ENCODE measurements around the gene KRT26. TPM values are rescaled to one million over a fixed set of nuclear protein-coding genes. Genes with fewer than 3 reads are reported as not detected.

The KRT26 gene
- polyA plus RNA-seq, 1 donor (not counting 4 experiments of a cell fraction or from before 2014, with no cell fraction given), result not detected

GRCh38 chr17:40755231-40755630 lies 16.8 kb downstream of the KRT26 start, which contains the start of gene KRT25:
Gene KRT25 (minus strand): TSS chr17:40755331. CDS start chr17:40755271, 60 bp downstream.
- DNase-seq (ENCODE audit: low read depth, low spot score), result no peak
- H3K9ac ChIP-seq (ENCODE audit: control insufficient read depth, extremely low read depth, insufficient read depth, low read length), result no peak within 1 kb of the TSS
- no peaks in the 10 kb centered on the region for H3K4me1 ChIP-seq (ENCODE audit: control insufficient read depth, extremely low read depth, insufficient read depth, low read length)
- H3K27me3 ChIP-seq (ENCODE audit: control insufficient read depth, extremely low read depth, insufficient read depth, low read length), result no peaks in the 10 kb centered on the region
- H3K4me3 ChIP-seq (ENCODE audit: control insufficient read depth in 2 of 3, extremely low read depth in 1 of 3, insufficient read depth in 2 of 3, low read depth in 1 of 3, low read length in 3 of 3), result no peak within 1 kb of the TSS
- H3K36me3 ChIP-seq (ENCODE audit: control insufficient read depth in 2 of 2, extremely low read depth in 1 of 2, insufficient read depth in 2 of 2, low read length in 2 of 2), result no peaks in the 10 kb centered on the region
- dilution Hi-C loops (cut with MboI; ENCODE audit: extremely low pct_ligation_motif_present, low sequenced_read_pairs), result no loop called here
- H3K9me1 ChIP-seq (ENCODE audit: control insufficient read depth, extremely low read depth, insufficient read depth, low read length), result no peaks in the 10 kb centered on the region
- no peak for TF ChIP-seq EZH2 (IDR thresholded peaks at IDR 0.05; ENCODE audit: low read length)
- TF ChIP-seq CTCF (optimal IDR thresholded peaks at IDR 0.05 in 1 of 3, IDR thresholded peaks at IDR 0.05 in 1 of 3, conservative IDR thresholded peaks at IDR 0.05 in 1 of 3; ENCODE audit: extremely low read depth in 1 of 3, insufficient read depth in 2 of 3, low read length in 3 of 3), result no peak
- H3K27ac ChIP-seq (ENCODE audit: control insufficient read depth, insufficient read depth, low read length), result no peak within 1 kb of the TSS
- H3K79me2 ChIP-seq (ENCODE audit: control insufficient read depth, insufficient read depth, low read length), result no peaks in the 10 kb centered on the region
- no peak for FAIRE-seq
- no peaks in the 10 kb centered on the region for H4K20me1 ChIP-seq (ENCODE audit: control insufficient read depth, extremely low read depth, insufficient read depth, low read length)
- H3K4me2 ChIP-seq (ENCODE audit: control insufficient read depth, extremely low read depth, insufficient read depth, low read depth, low read length), result no peak within 1 kb of the TSS
- peaks cover 2% of the 10 kb centered on the region for H3K9me3 ChIP-seq (ENCODE audit: control insufficient read depth, low read depth, low read length)
- no peak within 1 kb of the TSS for H2AFZ ChIP-seq (ENCODE audit: control insufficient read depth, low read length)

DNA sequence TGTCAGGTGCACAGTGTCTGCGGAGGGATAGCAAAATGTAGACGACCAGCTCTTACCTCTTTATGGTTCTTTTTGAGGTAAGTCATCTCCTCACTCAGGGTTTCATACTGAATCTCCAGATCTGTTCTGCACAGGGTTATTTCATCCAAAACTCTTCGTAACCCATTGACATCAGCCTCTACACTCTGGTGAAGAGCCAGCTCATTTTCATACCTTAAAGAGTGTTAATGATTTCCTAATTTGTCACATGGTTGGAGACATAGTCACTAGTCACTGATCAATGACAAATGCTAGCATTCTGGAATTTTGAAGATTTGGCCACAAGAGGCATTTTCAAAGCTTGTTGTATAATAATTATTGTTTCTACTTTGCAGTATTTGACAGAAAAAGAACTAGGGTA lies 18.2 kb downstream of the KRT26 start:
- H3K9ac ChIP-seq (ENCODE audit: control insufficient read depth, extremely low read depth, insufficient read depth, low read length), result no peak overlapping the region
- TF ChIP-seq CTCF (optimal IDR thresholded peaks at IDR 0.05 in 1 of 3, IDR thresholded peaks at IDR 0.05 in 1 of 3, conservative IDR thresholded peaks at IDR 0.05 in 1 of 3; ENCODE audit: extremely low read depth in 1 of 3, insufficient read depth in 2 of 3, low read length in 3 of 3) (no peak), EZH2 (IDR thresholded peaks at IDR 0.05; ENCODE audit: low read length) (no peak)
- no peak overlapping the region for H2AFZ ChIP-seq (ENCODE audit: control insufficient read depth, low read length)
- no peaks in the 10 kb centered on the region for H3K79me2 ChIP-seq (ENCODE audit: control insufficient read depth, insufficient read depth, low read length)
- dilution Hi-C loops (cut with MboI; ENCODE audit: extremely low pct_ligation_motif_present, low sequenced_read_pairs), result no loop called here
- no peaks in the 10 kb centered on the region for H4K20me1 ChIP-seq (ENCODE audit: control insufficient read depth, extremely low read depth, insufficient read depth, low read length)
- no peaks in the 10 kb centered on the region for H3K9me3 ChIP-seq (ENCODE audit: control insufficient read depth, low read depth, low read length)
- H3K4me2 ChIP-seq (ENCODE audit: control insufficient read depth, extremely low read depth, insufficient read depth, low read depth, low read length), result no peak overlapping the region
- H3K27ac ChIP-seq (ENCODE audit: control insufficient read depth, insufficient read depth, low read length), result no peak overlapping the region
- no peaks in the 10 kb centered on the region for H3K4me1 ChIP-seq (ENCODE audit: control insufficient read depth, extremely low read depth, insufficient read depth, low read length)
- no peaks in the 10 kb centered on the region for H3K9me1 ChIP-seq (ENCODE audit: control insufficient read depth, extremely low read depth, insufficient read depth, low read length)
- DNase-seq (ENCODE audit: low read depth, low spot score), result no peak
- no peaks in the 10 kb centered on the region for H3K36me3 ChIP-seq (ENCODE audit: control insufficient read depth in 2 of 2, extremely low read depth in 1 of 2, insufficient read depth in 2 of 2, low read length in 2 of 2)
- H3K4me3 ChIP-seq (ENCODE audit: control insufficient read depth in 2 of 3, extremely low read depth in 1 of 3, insufficient read depth in 2 of 3, low read depth in 1 of 3, low read length in 3 of 3), result no peak overlapping the region
- no peaks in the 10 kb centered on the region for H3K27me3 ChIP-seq (ENCODE audit: control insufficient read depth, extremely low read depth, insufficient read depth, low read length)
- FAIRE-seq, result no peak

Measured in keratinocyte (primary cell).